OCI-LY1 (cell line): ENCODE data around the gene PRXL2B.

Experiments
- H2AFZ ChIP-seq: fragments of 200-600 bp; sonication (generic), shearing (Covaris generic); 2 replicates; pipeline ENCODE4 v1.6.0; 2014; ENCODE audit warnings: antibody characterized with exemption, mild to moderate bottlenecking, low read length
- H3F3A ChIP-seq: fragments of 200-600 bp; sonication (generic), shearing (Covaris generic); 2 replicates; pipeline ENCODE4 v1.6.0; 2014; ENCODE audit warnings: mild to moderate bottlenecking, antibody characterized with exemption, low read length, moderate library complexity; ENCODE audit not compliant: insufficient read depth
- H3K27ac ChIP-seq: fragments of 200-600 bp; sonication (generic); 2 replicates; pipeline ENCODE4 v1.5.1; 2014; ENCODE audit warnings: low read length, mixed run types, mild to moderate bottlenecking, low read depth; ENCODE audit not compliant: poor library complexity, severe bottlenecking
- H3K27me3 ChIP-seq: fragments of 200-600 bp; sonication (generic); 2 replicates; pipeline ENCODE4 v1.6.0; 2014; ENCODE audit warnings: antibody characterized with exemption, mild to moderate bottlenecking, low read length, moderate library complexity; ENCODE audit not compliant: insufficient read depth
- H3K36me3 ChIP-seq: fragments of 200-600 bp; sonication (generic); 2 replicates; pipeline ENCODE4 v1.6.1; 2014; ENCODE audit warnings: mild to moderate bottlenecking, antibody characterized with exemption, low read length, moderate library complexity, mixed read lengths; ENCODE audit not compliant: insufficient read depth
- H3K4me1 ChIP-seq: fragments of 200-600 bp; sonication (generic); 2 replicates; pipeline ENCODE4 v1.5.1; 2014; ENCODE audit warnings: mild to moderate bottlenecking, low read length, moderate library complexity; ENCODE audit not compliant: insufficient read depth, severe bottlenecking
- H3K4me2 ChIP-seq: fragments of 200-600 bp; sonication (generic), shearing (Covaris generic); 2 replicates; pipeline ENCODE4 v1.6.1; 2014; ENCODE audit warnings: low read length
- H3K4me3 ChIP-seq: fragments of 200-600 bp; sonication (generic); 2 replicates; pipeline ENCODE4 v1.5.1; 2014; ENCODE audit warnings: low read length, low read depth, mild to moderate bottlenecking, mixed read lengths; ENCODE audit not compliant: poor library complexity, severe bottlenecking
- H3K79me2 ChIP-seq: fragments of 200-600 bp; shearing (Covaris generic); 2 replicates; pipeline ENCODE4 v1.6.1; 2016; ENCODE audit warnings: mixed run types, low read length, mixed read lengths; ENCODE audit not compliant: insufficient read depth
- H3K9ac ChIP-seq: fragments of 200-600 bp; sonication (generic), shearing (Covaris generic); 2 replicates; pipeline ENCODE4 v1.6.1; 2014; ENCODE audit warnings: mild to moderate bottlenecking, low read length, mixed read lengths
- H3K9me2 ChIP-seq: fragments of 200-600 bp; sonication (generic), shearing (Covaris generic); 2 replicates; pipeline ENCODE4 v1.6.1; 2014; ENCODE audit warnings: low read depth, mild to moderate bottlenecking, low read length, mixed read lengths
- H3K9me3 ChIP-seq: fragments of 200-600 bp; shearing (Covaris generic); 2 replicates; pipeline ENCODE4 v1.6.1; 2014; ENCODE audit warnings: low read length, mixed read lengths
- H4K20me1 ChIP-seq: fragments of 200-600 bp; sonication (generic), shearing (Covaris generic); 2 replicates; pipeline ENCODE4 v1.6.0; 2016; ENCODE audit warnings: mild to moderate bottlenecking, low read length; ENCODE audit not compliant: insufficient read depth
- EZH2 ChIP-seq: fragments of 200-600 bp; sonication (generic), shearing (Covaris generic); IDR thresholded peaks from 2 replicates; pipeline ENCODE4 v1.8.0; 2017; ENCODE audit warnings: borderline replicate concordance, mixed run types, mild to moderate bottlenecking, antibody characterized with exemption, low read length, moderate library complexity, mixed read lengths
- TF ChIP-seq, protein P1 (sequence below): fragments of 200-600 bp; sonication (generic), shearing (Covaris generic); IDR thresholded peaks from 2 replicates; pipeline ENCODE4 v1.5.1; 2017; ENCODE audit warnings: mild to moderate bottlenecking, antibody characterized with exemption, low read length, moderate library complexity, mixed read lengths

Gene PRXL2B

DNA sequence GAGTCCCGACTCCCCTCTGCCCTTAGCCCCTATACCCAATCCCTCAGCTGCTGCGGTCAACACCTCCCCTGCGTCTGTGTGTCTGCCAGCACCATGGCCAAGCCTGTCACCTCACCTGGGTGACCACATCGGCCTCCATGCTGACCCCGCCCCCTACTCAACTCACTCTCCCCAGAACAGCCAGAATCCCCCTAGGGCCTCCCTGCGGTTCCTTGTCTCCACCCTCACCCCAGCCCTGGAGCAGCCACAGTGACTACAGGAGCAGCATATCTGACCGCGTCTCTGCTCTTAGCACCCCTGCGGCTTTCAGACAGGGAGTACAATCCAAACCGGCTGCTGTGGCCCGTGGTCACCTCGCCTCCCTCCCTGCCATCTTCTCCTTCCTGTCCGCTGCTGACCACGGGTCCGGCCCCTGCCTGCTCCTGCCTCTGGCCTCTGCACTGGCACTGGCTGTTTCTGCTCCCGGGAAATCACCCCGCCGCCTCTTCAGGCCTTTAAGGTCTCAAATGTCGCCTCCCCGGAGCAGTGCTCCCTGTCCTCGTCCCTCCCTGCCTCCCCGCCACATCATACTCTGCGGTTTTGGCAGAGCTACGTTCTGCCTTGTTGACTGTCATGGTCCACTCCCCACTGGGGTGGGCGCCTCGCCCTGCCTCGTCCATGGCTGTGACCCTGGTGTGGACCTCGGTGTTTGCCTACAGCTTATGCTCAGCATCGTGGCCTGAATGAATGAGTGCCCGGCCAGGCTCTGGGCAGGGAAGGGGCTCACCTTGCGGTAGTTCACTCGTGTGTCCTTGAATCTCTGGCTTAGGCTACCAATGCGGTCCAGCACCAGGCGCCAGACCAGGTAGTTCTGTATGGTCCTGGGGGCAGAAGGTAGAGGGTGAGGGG, 11.1 kb downstream of the PRXL2B start:
- H3K36me3 ChIP-seq, result no peaks in the 10 kb centered on the region
- H3K4me3 ChIP-seq, result no peak overlapping the region
- no peaks in the 10 kb centered on the region for H4K20me1 ChIP-seq
- no peaks in the 10 kb centered on the region; the same call in 1 of the 2 replicates for H3K27me3 ChIP-seq
- no peak overlapping the region for H3K27ac ChIP-seq
- H3K9me3 ChIP-seq, result no peaks in the 10 kb centered on the region
- no peak overlapping the region for H2AFZ ChIP-seq
- H3K4me2 ChIP-seq, result no peak overlapping the region
- H3K4me1 ChIP-seq, result no peaks in the 10 kb centered on the region
- H3F3A ChIP-seq, result no peaks in the 10 kb centered on the region
- TF ChIP-seq, protein P1, sequence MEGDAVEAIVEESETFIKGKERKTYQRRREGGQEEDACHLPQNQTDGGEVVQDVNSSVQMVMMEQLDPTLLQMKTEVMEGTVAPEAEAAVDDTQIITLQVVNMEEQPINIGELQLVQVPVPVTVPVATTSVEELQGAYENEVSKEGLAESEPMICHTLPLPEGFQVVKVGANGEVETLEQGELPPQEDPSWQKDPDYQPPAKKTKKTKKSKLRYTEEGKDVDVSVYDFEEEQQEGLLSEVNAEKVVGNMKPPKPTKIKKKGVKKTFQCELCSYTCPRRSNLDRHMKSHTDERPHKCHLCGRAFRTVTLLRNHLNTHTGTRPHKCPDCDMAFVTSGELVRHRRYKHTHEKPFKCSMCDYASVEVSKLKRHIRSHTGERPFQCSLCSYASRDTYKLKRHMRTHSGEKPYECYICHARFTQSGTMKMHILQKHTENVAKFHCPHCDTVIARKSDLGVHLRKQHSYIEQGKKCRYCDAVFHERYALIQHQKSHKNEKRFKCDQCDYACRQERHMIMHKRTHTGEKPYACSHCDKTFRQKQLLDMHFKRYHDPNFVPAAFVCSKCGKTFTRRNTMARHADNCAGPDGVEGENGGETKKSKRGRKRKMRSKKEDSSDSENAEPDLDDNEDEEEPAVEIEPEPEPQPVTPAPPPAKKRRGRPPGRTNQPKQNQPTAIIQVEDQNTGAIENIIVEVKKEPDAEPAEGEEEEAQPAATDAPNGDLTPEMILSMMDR, result no peak
- TF ChIP-seq EZH2, result no peak
- no peak overlapping the region for H3K9ac ChIP-seq
- no peaks in the 10 kb centered on the region for H3K79me2 ChIP-seq
- no peaks in the 10 kb centered on the region for H3K9me2 ChIP-seq

DNA sequence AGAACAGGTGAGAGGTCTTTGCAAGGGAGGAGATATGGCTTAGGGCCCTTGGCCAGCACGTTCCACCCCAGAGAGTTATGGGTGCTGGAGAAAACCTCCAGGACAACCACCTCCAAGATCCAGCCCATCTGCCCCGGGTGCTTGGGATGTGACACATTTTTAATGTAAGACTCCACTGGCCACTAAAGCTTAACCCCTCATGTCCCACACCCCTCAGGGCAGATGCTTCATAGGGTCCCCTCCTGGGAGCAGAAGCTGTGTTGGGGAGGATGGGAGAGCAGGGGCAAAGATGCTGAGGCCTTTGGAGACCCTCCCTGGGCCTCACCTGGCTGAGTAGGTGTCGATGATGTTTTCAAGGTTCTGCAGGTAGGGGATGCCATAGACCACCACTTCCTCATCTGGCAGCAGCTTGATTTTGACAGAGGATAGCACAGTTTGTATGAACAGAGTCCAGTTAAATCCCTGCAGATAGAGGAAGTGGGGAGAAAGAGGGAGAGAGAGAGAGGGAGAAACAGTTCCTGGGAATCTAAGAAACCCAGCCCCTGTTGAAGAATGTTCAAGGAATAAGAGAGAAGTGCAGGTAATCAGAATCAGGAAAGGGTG, 11.9 kb downstream of the PRXL2B start:
- no peak for TF ChIP-seq EZH2
- TF ChIP-seq, protein P1, result no peak
- Histone ChIP-seq H3K9me2 (no peaks in the 10 kb centered on the region), H3K9ac (no peak overlapping the region), H3K36me3 (no peaks in the 10 kb centered on the region), H3F3A (no peaks in the 10 kb centered on the region), H3K79me2 (no peaks in the 10 kb centered on the region), H3K4me1 (no peaks in the 10 kb centered on the region), H3K9me3 (no peaks in the 10 kb centered on the region), H3K4me2 (no peak overlapping the region), H3K4me3 (no peak overlapping the region), H3K27ac (no peak overlapping the region), H4K20me1 (no peaks in the 10 kb centered on the region), H3K27me3 (no peaks in the 10 kb centered on the region; the same call in 1 of the 2 replicates), H2AFZ (no peak overlapping the region)

DNA sequence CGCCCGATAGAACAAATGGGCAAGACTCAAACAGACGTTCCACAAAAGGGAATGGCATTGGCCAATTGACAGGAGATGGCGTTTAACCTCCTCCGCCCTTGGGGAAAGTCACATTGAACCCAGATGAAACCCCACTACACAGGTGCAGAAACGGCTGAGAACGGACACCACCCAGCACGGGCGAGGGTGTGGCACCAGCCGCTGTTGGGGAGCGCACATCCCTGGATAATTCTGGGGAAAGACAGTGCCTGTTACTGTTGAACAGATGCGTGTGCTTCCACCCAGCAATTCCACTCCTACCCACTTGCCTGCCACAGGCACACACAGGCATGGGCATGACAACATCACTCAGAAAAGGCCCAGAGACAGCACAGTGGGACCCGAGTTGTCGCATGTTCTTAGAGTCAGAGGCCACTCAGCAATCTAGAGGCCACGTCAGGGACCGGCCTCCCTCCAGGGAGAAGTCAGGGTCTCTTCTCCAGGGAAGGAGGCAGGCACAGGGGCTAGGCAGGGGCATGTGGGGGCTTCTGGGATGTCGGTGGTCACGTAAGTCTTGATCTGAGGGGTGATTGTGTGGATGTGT, 15.2 kb downstream of the PRXL2B start:
- Histone ChIP-seq H3K27me3 (no peaks in the 10 kb centered on the region), H2AFZ (no peak overlapping the region), H3K4me3 (no peak overlapping the region), H3K9ac (no peak overlapping the region), H3K79me2 (no peaks in the 10 kb centered on the region), H3K4me2 (no peak overlapping the region), H3K36me3 (no peaks in the 10 kb centered on the region), H3K9me3 (no peaks in the 10 kb centered on the region), H3F3A (no peaks in the 10 kb centered on the region), H3K4me1 (no peaks in the 10 kb centered on the region), H3K9me2 (no peaks in the 10 kb centered on the region), H4K20me1 (no peaks in the 10 kb centered on the region), H3K27ac (no peak overlapping the region)
- no peak for TF ChIP-seq EZH2
- TF ChIP-seq, protein P1, result no peak
